Body of pancreas (tissue), 4 donors: Measurements from ENCODE around the gene TARS2. TPM values are rescaled to one million over a fixed set of nuclear protein-coding genes. Genes with fewer than 3 reads are reported as not detected.

ENCODE experiments used
- ATAC-seq: fragments of 150-250 bp; one replicate; pipeline ENCODE4 v1.9.1; 2016
- DNase-seq, 4 donors: peaks; one replicate each; pipeline ENCODE4 v3.0.0-alpha.2; 2019
- H3K27ac ChIP-seq, 4 donors: fragments of 200-600 bp; sonication (generic); 1 replicate in 3 of 4; 2 replicates in 1 of 4; pipeline versions ENCODE4 v1.5.1 to v1.6.1; 2016 to 2019; ENCODE audit warnings: mild to moderate bottlenecking in 1 of 4, mixed read lengths in 1 of 4, moderate library complexity in 1 of 4
- H3K27me3 ChIP-seq, 2 donors: fragments of 200-600 bp; sonication (generic); one replicate each; pipeline ENCODE4 v1.6.0; 2016; ENCODE audit warnings: mild to moderate bottlenecking in 1 of 2
- H3K36me3 ChIP-seq, 2 donors: fragments of 200-600 bp; sonication (generic); replicated peaks in 1 of 2; 2 replicates each; pipeline ENCODE4 v1.5.1; 2016; ENCODE audit warnings: low read depth in 2 of 2; ENCODE audit not compliant: insufficient read depth in 1 of 2
- H3K4me1 ChIP-seq: fragments of 200-600 bp; sonication (generic); one replicate; pipeline ENCODE4 v1.6.0; 2016
- H3K4me3 ChIP-seq, 2 donors: fragments of 200-600 bp; sonication (generic); 1 replicate in 1 of 2; 2 replicates in 1 of 2; pipeline ENCODE4 v1.5.1; 2016 to 2019
- H3K9me3 ChIP-seq, 3 donors: fragments of 200-600 bp; sonication (generic); 1 replicate in 2 of 3; 2 replicates in 1 of 3; pipeline ENCODE4 v1.5.1; 2016
- POLR2A ChIP-seq, 3 donors: fragments of 450-650 bp; IDR thresholded peaks; one replicate each; pipeline ENCODE4 v1.6.1; 2016; ENCODE audit warnings: antibody characterized with exemption in 3 of 3, mild to moderate bottlenecking in 2 of 3
- WGBS, 2 donors: methylation state at CpG; one replicate each; pipeline ENCODE4 v1.1.5; 2017; 5-methylcytosine and 5-hydroxymethylcytosine counted together
- intact Hi-C: fragments of 100-400 bp; cut with DNase I; formaldehyde crosslinking; loops from one replicate; pipeline ENCODE4 v1.15.1; 2023
- total RNA-seq, 2 donors: library from RNA; depleted of rRNA; stranded (reverse); fragments of >200 nt; gene quantifications; one replicate each; pipeline ENCODE4 v1.1.0, GENCODE V29; 2016
- TF ChIP-seq, protein P1 (sequence below), 7 experiments: fragments of 450-650 bp in 4 of 7; fragments of 200-600 bp in 3 of 7; sonication (generic) in 3 of 7; IDR thresholded peaks; one replicate each; pipeline ENCODE4 v1.5.1; 2016 to 2019; ENCODE audit warnings: antibody characterized with exemption in 7 of 7

The TARS2 gene
- total RNA-seq, 2 donors from 2014 or later: 4.3 to 7.0 TPM

DNA sequence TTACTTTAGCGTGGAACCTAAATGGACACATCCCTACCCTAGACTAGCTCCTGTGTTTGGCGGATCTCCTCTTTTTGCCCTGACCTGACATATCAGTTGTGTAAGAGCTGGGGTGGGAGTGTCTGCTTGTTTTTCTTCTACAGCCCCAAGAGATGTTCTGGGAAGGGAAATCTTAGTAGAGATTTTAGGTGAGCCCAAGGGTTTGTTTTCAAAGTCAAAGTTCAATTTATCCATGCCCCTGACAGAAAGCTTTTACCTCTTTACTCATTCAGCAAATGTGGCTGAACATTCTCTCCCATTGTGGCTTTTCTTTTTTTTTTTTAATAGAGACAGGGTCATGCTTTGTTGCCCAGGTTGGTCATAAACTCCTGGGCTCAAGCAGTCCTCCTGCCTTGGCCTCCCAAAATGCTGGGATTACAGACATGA lies 7.3 kb upstream of the TARS2 start:
- Histone ChIP-seq H3K36me3 (no peaks in the 10 kb centered on the region), H3K27ac (no peak overlapping the region), H3K4me3 (no peak overlapping the region), H3K4me1 (no peaks in the 10 kb centered on the region), H3K9me3 (no peaks in the 10 kb centered on the region), H3K27me3 (no peaks in the 10 kb centered on the region)
- DNase-seq: no peak
- TF ChIP-seq, protein P1, sequence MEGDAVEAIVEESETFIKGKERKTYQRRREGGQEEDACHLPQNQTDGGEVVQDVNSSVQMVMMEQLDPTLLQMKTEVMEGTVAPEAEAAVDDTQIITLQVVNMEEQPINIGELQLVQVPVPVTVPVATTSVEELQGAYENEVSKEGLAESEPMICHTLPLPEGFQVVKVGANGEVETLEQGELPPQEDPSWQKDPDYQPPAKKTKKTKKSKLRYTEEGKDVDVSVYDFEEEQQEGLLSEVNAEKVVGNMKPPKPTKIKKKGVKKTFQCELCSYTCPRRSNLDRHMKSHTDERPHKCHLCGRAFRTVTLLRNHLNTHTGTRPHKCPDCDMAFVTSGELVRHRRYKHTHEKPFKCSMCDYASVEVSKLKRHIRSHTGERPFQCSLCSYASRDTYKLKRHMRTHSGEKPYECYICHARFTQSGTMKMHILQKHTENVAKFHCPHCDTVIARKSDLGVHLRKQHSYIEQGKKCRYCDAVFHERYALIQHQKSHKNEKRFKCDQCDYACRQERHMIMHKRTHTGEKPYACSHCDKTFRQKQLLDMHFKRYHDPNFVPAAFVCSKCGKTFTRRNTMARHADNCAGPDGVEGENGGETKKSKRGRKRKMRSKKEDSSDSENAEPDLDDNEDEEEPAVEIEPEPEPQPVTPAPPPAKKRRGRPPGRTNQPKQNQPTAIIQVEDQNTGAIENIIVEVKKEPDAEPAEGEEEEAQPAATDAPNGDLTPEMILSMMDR (IDR thresholded peaks at IDR 0.05): no peak
- TF ChIP-seq POLR2A (IDR thresholded peaks at IDR 0.05): no peak
- intact Hi-C loops: no loop called here
- no peak for ATAC-seq
- 43 to 45% methylated on average over 2 of the region's 2 CpGs for WGBS, 2 donors

DNA sequence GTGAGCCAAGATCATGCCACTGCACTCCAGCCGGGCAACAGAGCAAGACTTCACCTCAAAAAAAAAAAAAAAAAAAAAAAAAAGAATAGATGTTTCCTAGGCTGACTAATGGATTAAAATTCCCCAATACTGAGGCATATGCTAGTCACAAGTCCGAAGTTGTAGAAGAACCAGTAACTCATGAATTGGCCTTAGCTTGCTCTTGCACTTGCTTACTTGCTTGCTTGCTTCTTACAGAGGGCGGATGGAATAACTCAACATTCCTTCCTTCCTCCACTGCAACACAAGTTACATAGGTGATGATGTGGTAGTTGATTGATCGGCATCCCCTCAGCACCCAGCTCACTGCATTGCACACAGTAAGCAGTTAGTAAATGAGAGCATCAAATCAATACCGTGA lies 2.8 kb upstream of the TARS2 start:
- H3K36me3 ChIP-seq: peaks cover 0 to under 1% of the 10 kb centered on the region in 2 donors
- WGBS, 2 donors: 80 to 86% methylated on average over 5 of the region's 5 CpGs
- peaks cover 7% of the 10 kb centered on the region for H3K4me1 ChIP-seq
- no peak for ATAC-seq
- no peak for DNase-seq
- intact Hi-C loops: no loop called here
- H3K9me3 ChIP-seq: no peaks in the 10 kb centered on the region
- no peak for TF ChIP-seq POLR2A (IDR thresholded peaks at IDR 0.05)
- TF ChIP-seq, protein P1 (IDR thresholded peaks at IDR 0.05): no peak
- no peak overlapping the region for H3K27ac ChIP-seq
- H3K4me3 ChIP-seq: no peak overlapping the region
- H3K27me3 ChIP-seq: no peaks in the 10 kb centered on the region

DNA sequence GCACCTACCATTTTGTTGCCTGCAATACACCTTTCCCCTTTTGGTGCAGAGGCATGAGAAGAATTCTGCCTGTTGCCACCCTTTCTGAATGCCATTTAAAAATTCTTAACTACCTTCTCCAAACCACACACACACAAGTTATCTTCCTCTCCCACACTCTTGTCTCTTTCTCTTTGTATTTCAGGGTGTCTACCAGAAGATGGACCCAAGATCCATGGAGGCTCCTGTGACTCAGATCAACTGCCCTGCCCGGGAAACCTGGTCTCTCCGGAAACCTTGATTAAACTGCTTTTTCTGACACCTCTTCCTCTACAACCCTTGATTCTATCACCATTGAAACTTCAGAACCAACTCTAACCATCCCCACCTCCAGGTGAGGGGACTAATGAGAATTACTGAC lies 2.4 kb upstream of the TARS2 start:
- 12% methylated on average over 2 of the region's 2 CpGs for WGBS, 2 donors
- peak in 1 of 4 donors; percentile 14 for DNase-seq
- Histone ChIP-seq H3K4me1 (peaks cover 7% of the 10 kb centered on the region), H3K27ac (no peak overlapping the region), H3K4me3 (no peak overlapping the region), H3K9me3 (no peaks in the 10 kb centered on the region), H3K36me3 (peaks cover 0 to 3% of the 10 kb centered on the region in 2 donors), H3K27me3 (no peaks in the 10 kb centered on the region)
- no peak for ATAC-seq
- TF ChIP-seq, protein P1 (IDR thresholded peaks at IDR 0.05): peak in 3 of 7 experiments; percentile 9 to 24 (median 13)
- no peak for TF ChIP-seq POLR2A (IDR thresholded peaks at IDR 0.05)
- intact Hi-C loops: no loop called here

DNA sequence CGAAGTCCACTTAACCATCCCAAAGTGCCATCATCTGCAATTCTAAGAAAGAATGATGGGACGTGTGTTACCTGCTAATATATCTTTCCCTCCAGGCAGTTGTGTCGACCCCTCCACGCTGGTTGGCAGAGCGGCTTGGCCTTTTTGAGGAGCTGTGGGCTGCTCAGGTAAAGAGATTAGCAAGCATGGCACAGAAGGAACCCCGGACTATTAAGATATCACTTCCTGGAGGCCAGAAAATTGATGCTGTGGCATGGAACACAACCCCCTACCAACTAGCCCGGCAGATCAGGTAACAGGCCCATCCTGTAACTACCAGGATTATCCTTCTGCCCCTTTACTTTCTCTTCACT lies 520 bp downstream of the TARS2 start:
- no peak for DNase-seq
- Histone ChIP-seq H3K4me3 (peak overlapping the region; percentile 34 to 61), H3K9me3 (no peaks in the 10 kb centered on the region), H3K4me1 (peaks cover 7% of the 10 kb centered on the region), H3K27ac (peak overlapping the region in 2 of 4 donors; percentile 67 to 83), H3K27me3 (no peaks in the 10 kb centered on the region), H3K36me3 (peaks cover 0 to 6% of the 10 kb centered on the region in 2 donors)
- no peak for TF ChIP-seq POLR2A (IDR thresholded peaks at IDR 0.05)
- TF ChIP-seq, protein P1 (IDR thresholded peaks at IDR 0.05): no peak
- WGBS, 2 donors: 0 to 2% methylated on average over 7 of the region's 7 CpGs
- no peak for ATAC-seq
- intact Hi-C loops: no loop called here

DNA sequence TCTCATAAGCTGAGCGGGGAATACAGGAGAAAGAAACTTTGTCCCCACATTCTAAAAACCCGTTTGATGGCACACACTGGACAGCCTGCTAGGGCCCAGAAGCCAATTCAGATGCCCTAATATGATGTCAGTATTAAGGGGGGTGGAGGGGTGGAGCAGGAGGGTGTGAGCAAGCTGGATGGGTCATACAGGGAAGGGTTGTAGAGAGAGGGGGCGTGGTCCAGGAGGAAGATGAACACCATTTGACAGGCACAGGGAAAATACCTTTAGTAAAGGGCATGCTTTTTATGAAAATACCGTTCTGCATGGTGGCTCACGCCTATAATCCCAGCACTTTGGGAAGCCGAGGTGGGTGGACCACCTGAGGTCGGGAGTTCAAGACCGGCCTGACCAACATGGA lies 6.0 kb downstream of the TARS2 start:
- H3K9me3 ChIP-seq: no peaks in the 10 kb centered on the region
- DNase-seq: no peak
- TF ChIP-seq, protein P1 (IDR thresholded peaks at IDR 0.05): no peak
- no peak for TF ChIP-seq POLR2A (IDR thresholded peaks at IDR 0.05)
- no peak overlapping the region for H3K27ac ChIP-seq
- peaks cover under 1% of the 10 kb centered on the region for H3K4me1 ChIP-seq
- no peak for ATAC-seq
- no peaks in the 10 kb centered on the region for H3K27me3 ChIP-seq
- 93 to 96% methylated on average over 8 of the region's 8 CpGs for WGBS, 2 donors
- no peak overlapping the region for H3K4me3 ChIP-seq
- intact Hi-C loops: no loop called here
- H3K36me3 ChIP-seq: peaks cover 5 to 12% of the 10 kb centered on the region in 2 donors
